Posterior cingulate gyrus (tissue), 11 donors: Measurements from ENCODE around the gene SYNPR.

Source experiments
- DNase-seq, 10 donors: peaks; one replicate each; pipeline versions ENCODE4 v3.0.0 to v3.0.0-alpha.2; 2020 to 2021; ENCODE audit warnings: mixed read lengths in 3 of 10
- intact Hi-C: fragments of 100-400 bp; cut with DNase I; formaldehyde crosslinking; loops from one replicate; pipeline ENCODE4 v1.15.1; 2023

SYNPR gene

GRCh38 chr3:63296249-63296648, 18.1 kb downstream of the SYNPR start:
- DNase-seq, result no peak
- intact Hi-C loops, result no loop called here

DNA sequence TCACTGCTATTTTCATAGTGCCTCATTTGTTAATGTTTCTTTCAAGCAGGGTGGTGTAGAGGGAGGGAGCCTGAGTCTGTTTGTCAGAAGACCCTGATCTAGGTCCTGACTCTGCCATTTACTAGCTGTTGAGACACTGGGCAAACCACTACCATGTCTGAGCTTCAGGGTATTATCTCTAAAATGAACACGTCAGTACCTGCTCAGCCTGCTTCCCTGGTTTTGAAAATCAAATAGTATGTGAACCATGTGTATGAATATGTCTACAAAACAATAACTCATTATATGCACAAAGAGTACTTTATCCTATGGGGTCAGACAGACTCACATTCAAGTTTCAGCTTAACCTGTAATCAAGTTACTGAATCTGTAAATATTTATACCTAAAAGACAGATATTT, 25.1 kb downstream of the SYNPR start:
- intact Hi-C loops, result no loop called here
- DNase-seq, result no peak

GRCh38 chr3:63304421-63304820, 26.3 kb downstream of the SYNPR start:
- intact Hi-C loops, result no loop called here
- no peak for DNase-seq

GRCh38 chr3:63308072-63308471, 30.0 kb downstream of the SYNPR start:
- intact Hi-C loops, result no loop called here
- no peak for DNase-seq

GRCh38 chr3:63309768-63310167, 31.7 kb downstream of the SYNPR start:
- no peak for DNase-seq
- intact Hi-C loops, result no loop called here

GRCh38 chr3:63323766-63324165, 45.7 kb downstream of the SYNPR start:
- DNase-seq, result no peak
- intact Hi-C loops, result no loop called here

DNA sequence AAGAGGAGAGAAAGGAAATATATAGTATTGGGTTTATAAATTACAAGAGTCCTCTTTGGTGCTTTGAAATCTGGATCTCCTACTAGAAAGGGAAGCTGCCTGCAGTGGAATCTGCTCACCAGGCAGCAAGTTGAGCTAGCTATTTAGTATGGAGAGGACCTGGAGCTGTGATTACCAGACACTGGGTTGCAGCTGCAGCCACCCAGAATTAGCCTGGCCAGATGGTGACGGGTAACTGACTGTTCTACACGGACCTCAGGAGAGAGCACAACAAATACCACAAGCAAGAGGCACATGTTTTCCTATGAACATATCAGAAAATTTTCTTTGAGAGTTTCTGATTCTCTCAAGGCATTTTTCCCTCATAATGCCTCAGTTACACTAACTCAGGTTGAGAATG, 46.5 kb downstream of the SYNPR start:
- intact Hi-C loops, result no loop called here
- DNase-seq, result peak in 7 of 10 donors; percentile 18 to 85 (median 35)

DNA sequence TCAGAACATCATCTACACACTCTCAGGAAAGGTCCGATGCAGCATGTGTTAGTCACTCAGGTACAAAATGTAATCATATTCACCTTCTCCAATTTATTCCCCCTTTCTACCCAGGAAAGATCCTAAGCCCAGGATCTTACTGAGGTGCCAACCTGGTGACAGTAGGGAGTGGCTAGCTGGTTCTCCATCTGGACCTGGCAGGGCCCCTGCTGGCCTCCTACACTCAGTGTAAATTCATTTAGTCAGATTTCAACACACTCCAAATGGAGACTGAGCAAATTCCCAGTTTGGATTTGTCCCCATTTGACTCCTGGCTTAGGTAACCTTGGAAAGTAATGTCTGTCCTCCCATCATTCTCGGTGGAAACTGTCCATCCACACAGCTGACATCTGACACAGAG, 47.3 kb downstream of the SYNPR start:
- no peak for DNase-seq
- intact Hi-C loops, result no loop called here

DNA sequence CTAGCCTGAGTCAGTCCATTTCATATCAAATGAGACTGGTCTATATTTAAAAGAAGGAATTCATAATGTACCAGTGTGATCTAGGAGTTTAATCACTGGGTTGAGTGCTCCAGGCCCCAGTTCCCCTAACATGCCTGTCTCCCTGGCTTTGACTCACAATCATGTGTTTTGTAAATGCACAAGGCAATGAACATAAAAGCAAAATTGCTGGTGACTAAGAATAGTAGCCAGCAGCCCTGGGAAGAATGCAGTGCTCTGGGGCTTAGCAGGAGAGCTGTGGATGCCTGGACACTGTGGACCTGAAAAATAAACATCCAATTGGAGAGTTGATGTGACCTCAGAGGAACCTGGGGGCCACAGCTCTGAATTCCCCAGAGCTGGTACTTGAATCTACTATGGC, 50.3 kb downstream of the SYNPR start:
- no peak for DNase-seq
- intact Hi-C loops, result no loop called here

- DNase-seq, result no peak
- intact Hi-C loops, result no loop called here
Observed at GRCh38 chr3:63331520-63331919, 53.4 kb downstream of the SYNPR start.

DNA sequence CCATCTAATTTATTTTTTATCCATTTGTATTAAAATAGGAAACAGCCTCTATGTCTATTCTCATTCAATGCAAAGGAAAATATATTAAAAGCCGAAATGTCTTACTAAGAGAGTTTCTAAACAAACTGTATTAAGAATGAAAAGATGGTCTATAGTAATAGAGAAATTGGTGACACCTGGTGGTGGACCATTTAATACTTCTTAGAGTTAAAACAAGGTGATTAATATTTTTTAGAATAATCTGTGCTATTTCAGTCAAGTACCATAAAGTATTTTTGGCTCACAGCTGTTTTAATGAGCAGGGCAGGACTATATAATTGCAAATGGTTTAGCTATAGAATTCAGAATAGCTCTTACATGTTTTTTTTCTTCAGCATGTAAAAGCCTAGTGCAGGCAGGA, 55.7 kb downstream of the SYNPR start:
- DNase-seq, result no peak
- intact Hi-C loops, result no loop called here

DNA sequence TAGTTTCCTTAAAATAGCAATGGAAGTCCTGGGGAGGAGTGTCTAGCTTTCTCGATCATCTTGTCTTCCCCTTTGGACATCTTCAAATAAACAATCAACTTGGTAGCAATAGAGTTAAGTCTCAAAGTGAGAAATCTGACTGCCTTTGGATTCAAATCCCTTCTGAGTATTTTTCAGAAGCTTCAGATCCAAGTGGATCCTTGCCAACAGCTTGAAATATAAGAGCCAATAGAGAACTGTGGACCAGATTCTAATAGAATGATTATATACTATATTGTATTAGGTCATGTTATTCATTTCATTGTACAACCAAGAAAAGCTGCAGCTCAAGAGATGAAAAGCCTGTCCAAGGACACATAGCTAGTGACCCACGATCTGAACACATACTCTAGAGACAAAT, 60.2 kb downstream of the SYNPR start:
- intact Hi-C loops, result no loop called here
- DNase-seq, result no peak

DNA sequence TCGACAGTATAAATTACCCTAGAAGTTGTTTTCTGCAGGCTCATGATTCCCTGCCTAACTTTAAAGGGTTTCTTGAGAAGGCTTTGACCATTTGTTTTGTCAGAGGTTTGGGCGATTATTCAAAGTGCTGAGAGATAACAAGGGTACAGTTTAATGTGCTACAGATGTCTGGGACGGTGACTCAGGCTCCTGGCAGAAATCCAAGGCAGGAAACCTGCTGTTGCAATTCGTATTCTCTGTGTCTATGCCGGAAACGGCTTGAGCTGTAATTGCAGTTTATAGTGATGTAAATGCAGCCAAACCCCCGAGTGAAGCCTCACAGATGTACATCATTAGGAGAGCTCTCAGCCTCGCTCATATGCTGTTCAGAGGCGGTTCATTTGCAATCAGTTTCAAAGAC, 65.6 kb downstream of the SYNPR start:
- intact Hi-C loops, result no loop called here
- DNase-seq, result peak; percentile 20 to 93 (median 55)

DNA sequence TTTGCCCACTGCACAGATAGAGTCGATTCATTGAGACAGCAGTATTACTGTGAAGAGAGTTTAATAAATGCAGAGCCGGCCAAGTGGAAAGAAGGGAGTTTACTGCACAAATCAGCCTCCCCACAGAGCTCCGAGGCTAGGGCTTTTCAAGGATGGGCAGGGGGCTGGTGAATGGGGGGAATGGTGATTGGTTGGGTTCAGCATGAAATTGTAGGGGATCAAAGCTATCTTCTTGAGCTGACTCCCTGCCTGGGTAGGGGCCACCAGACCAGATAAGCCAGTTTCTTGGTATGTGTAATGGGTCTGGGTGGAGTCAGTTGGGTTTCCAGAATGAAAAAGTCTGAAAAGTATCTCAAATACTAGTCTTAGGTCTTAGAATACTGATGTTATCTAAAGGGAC, 66.6 kb downstream of the SYNPR start:
- no peak for DNase-seq
- intact Hi-C loops, result no loop called here

DNA sequence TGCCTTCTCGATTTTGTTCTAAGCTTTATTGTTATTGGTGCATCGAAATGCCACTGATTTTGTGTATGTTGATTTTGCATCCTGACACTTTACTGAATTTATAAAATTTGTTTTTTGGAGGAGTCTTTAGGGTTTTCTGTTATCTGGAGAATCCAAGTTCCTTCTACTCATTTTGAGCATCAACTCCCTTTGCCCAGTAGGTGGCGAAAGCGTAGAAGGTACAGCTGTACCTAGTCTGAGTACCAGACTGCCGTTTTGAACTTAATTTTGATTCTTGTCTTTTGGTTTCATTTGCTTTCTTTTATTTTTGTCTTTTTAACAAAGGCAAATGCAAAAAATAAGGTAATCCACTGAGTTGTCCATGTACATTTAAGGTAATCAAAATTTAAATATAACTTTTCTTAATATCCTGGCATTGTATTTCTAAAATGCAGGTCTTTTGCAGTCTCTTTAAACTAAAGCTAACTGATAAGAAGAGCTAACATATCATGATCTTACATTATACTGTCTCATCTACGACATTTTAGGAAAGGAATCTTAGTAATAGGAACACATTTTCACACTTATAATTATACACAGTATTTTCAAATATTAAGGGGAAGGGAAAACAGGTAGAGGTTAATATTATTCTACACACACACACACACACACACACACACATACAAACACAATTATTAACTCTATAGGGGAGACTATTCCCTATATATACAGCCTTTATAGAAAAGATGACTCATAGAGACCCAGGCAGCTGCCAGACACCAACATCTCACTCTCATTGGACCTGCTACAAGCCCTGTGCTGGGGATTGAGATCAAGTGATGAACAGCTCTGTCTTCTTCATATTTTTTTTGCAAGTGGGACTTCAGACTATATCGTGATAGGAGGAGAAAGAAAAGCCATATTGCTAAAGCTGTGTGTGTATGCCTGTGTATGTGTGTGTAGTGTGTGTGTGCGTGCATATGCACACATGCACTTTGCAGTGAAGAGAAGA, 71.8 kb downstream of the SYNPR start:
- intact Hi-C loops, result loop anchor here (5.0 kb wide), 1 partner anchor 642 kb away; no protein-coding TSS in a partner anchor
- peak in 6 of 10 donors; percentile 24 to 88 (median 50) for DNase-seq

DNA sequence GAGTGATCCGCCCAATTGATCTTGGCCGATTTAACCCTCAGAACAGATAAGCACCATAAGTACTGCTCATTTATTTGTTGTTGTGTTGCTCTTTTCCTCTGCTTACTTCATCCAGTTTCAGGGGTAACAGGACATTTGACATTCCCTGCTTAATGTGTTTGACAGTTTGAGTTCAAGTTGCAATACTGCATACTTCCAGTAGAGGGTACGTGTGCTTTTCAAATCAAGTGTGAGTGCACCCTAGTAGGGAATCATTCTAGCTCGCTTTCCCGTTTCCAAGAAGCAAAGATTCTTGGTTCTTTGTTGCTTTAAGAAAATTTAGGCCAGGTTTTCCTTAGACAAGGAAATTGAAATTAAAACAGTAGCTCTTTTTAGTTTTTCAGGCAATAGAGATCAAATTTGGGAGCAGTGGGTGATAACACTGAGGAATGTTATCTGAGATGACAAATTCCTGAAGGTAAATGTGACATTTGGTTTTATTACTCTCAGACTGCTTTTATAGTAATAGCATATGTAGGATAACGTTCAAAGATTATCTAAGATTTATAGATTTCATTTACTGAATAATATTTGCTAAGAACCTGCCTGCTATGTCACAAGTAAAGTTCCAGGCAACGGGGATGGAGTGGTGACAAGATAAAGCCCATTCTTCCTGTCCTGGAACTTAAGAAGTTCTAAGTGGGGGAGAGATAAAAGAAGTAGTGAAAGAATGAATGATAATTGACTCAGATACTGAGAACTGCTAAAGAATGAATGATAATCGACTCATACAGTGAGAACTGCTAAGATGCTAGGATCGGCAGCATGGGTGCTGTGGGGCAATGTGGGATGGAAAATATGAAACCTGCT, 73.3 kb downstream of the SYNPR start:
- intact Hi-C loops, result loop anchor here (1.0 to 5.0 kb wide), 2 partner anchors 467 to 641 kb away; no protein-coding TSS in a partner anchor
- no peak for DNase-seq

GRCh38 chr3:63352008-63352279, 73.8 kb downstream of the SYNPR start:
- DNase-seq, result no peak
- intact Hi-C loops, result loop anchor here (5.0 kb wide), 1 partner anchor 640 kb away; no protein-coding TSS in a partner anchor

GRCh38 chr3:63353383-63353782, 75.3 kb downstream of the SYNPR start:
- no peak for DNase-seq
- intact Hi-C loops, result loop anchor here (5.0 kb wide), 1 partner anchor 639 kb away; no protein-coding TSS in a partner anchor

DNA sequence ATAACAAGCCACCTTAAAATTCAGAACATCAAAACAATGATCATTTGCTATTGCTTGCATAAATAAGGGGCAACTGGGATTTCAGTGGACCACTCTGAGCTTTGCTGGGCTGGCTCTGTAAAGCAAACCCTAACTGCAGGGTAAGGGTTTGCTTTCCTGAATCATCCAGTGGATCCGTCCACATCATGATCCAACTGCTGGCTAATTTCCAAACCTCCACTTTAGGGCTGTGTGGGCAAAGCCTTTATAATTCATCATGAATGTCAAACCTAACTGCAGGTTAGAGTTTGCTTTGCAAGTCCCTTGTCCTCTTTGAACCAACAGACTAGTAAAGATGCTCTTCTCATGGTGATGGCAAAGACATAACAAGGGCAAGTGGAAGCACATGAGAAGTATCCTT, 76.1 kb downstream of the SYNPR start:
- intact Hi-C loops, result loop anchor here (5.0 kb wide), 1 partner anchor 638 kb away; no protein-coding TSS in a partner anchor

DNA sequence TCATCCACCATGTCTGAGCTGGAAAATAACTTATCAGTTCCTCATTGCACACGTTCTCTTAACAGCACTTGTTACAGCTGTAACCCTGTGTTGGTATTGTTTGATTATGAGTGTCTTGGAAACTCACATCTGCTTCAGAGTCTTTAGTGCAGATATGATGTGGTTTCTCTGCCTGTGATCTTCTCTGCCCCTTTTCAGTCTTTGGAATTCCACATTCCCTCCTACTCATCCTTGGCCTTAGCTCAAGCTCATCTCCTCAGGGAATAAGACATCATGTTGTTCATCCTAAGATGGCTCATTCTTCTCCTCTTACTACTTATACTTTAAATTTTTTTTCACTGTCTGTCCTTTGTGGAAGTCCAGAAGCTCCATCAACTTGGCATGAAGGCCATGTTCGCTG, 77.7 kb downstream of the SYNPR start:
- DNase-seq, result no peak
- intact Hi-C loops, result no loop called here

More for the DNA sequence above, 76.1 kb downstream of the SYNPR start:
- DNase-seq, result no peak

- intact Hi-C loops, result no loop called here
- DNase-seq, result no peak
Observed at GRCh38 chr3:63364495-63364894, 86.4 kb downstream of the SYNPR start.
